LNCaP clone FGC (cell line): ENCODE results near the gene CBLN2.

Experiments
- DNase-seq: peaks from one replicate; pipeline ENCODE4 v3.0.0-alpha.2; 2011; ENCODE audit warnings: low read depth
- H3K4me3 ChIP-seq: 2 replicates; pipeline ENCODE4 v1.5.1; 2011; ENCODE audit warnings: mild to moderate bottlenecking, low read depth, low read length, control low read depth
- CTCF ChIP-seq: IDR thresholded peaks from 2 replicates; pipeline ENCODE4 v1.5.1; 2012; ENCODE audit warnings: mild to moderate bottlenecking; ENCODE audit not compliant: control insufficient read depth, insufficient read depth; ENCODE audit errors: extremely low read depth

CBLN2 gene

GRCh38 chr18:72504866-72505265 lies 39.3 kb downstream of the CBLN2 start:
- no peak overlapping the region for H3K4me3 ChIP-seq
- no peak for TF ChIP-seq CTCF
- DNase-seq: no peak

GRCh38 chr18:72502671-72503431 lies 41.3 kb downstream of the CBLN2 start:
- H3K4me3 ChIP-seq: no peak overlapping the region
- no peak for TF ChIP-seq CTCF
- no peak for DNase-seq

- H3K4me3 ChIP-seq: no peak overlapping the region
- no peak for TF ChIP-seq CTCF
- DNase-seq: no peak
These were observed 51.6 kb downstream of the CBLN2 start for GRCh38 chr18:72492497-72492896.
